DOHH2 (cell line): ENCODE measurements around the gene OCA2.

Source experiments
- EZH2phosphoT487 ChIP-seq: fragments of 200-600 bp; sonication (generic); IDR thresholded peaks from 2 replicates; pipeline ENCODE4 v1.6.1; 2017; ENCODE audit warnings: borderline replicate concordance, mild to moderate bottlenecking, antibody characterized with exemption, low read length, moderate library complexity, mixed read lengths
- TF ChIP-seq, protein P1 (sequence below): fragments of 200-600 bp; sonication (generic); IDR thresholded peaks from one replicate; pipeline ENCODE4 v1.5.1; 2014; ENCODE audit warnings: antibody characterized with exemption, mild to moderate bottlenecking, low read depth, low read length; ENCODE audit not compliant: poor library complexity, severe bottlenecking

- TF ChIP-seq, protein P1, sequence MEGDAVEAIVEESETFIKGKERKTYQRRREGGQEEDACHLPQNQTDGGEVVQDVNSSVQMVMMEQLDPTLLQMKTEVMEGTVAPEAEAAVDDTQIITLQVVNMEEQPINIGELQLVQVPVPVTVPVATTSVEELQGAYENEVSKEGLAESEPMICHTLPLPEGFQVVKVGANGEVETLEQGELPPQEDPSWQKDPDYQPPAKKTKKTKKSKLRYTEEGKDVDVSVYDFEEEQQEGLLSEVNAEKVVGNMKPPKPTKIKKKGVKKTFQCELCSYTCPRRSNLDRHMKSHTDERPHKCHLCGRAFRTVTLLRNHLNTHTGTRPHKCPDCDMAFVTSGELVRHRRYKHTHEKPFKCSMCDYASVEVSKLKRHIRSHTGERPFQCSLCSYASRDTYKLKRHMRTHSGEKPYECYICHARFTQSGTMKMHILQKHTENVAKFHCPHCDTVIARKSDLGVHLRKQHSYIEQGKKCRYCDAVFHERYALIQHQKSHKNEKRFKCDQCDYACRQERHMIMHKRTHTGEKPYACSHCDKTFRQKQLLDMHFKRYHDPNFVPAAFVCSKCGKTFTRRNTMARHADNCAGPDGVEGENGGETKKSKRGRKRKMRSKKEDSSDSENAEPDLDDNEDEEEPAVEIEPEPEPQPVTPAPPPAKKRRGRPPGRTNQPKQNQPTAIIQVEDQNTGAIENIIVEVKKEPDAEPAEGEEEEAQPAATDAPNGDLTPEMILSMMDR = no peak
- TF ChIP-seq EZH2phosphoT487 = no peak
These were observed 234.4 kb downstream of the OCA2 start for GRCh38 chr15:27864719-27865118.
